HepG2 (cell line): ENCODE data around the gene CCDC85C. TPM values are rescaled to one million over a fixed set of nuclear protein-coding genes. Genes with fewer than 3 reads are reported as not detected.

Experiments
- ATAC-seq: fragments of 200-7000 bp; cut with Tn5 transposase; 3 replicates; pipeline ENCODE4 v1.9.1; 2020; ENCODE audit warnings: mild to moderate bottlenecking, moderate library complexity
- BruUV-seq: library from RNA; stranded (reverse); fragments of 400-500 nt; replicated peaks from 2 replicates; lab custom pipeline; 2021; lab: Mats Ljungman, UMichigan
- CTCF ChIA-PET: fragments of 300-600 bp; formaldehyde crosslinking; extraction: SDS; loops from one replicate; lab custom pipeline; 2021; ENCODE audit warnings: low total read pairs, inconsistent platforms, low intra/inter-chr PET ratio; lab: Yijun Ruan, JAX
- POLR2A ChIA-PET: fragments of 350-600 bp; sonication (Branson Sonifier 250); formaldehyde crosslinking; loops from one replicate; lab custom pipeline; 2020; ENCODE audit warnings: antibody characterized with exemption, inconsistent platforms; lab: Yijun Ruan, JAX
- DNase-seq: peaks from one replicate; pipeline ENCODE4 v3.0.0-alpha.2; 2015; ENCODE audit warnings: low spot score
- FAIRE-seq: peaks from 3 replicates; lab custom pipeline; 2011; peaks lifted over from hg19 to GRCh38; lab: Jason Lieb, UNC
- H2AFZ ChIP-seq: one replicate; pipeline ENCODE4 v1.6.1; 2011; ENCODE audit warnings: low read length, inconsistent platforms
- H3K27ac ChIP-seq: fragments of 300-600 bp; 3 replicates; pipeline ENCODE4 v1.8.0; 2011; ENCODE audit warnings: mixed run types, mild to moderate bottlenecking, mixed read lengths, low read length, inconsistent platforms; ENCODE audit not compliant: insufficient read depth; ENCODE audit errors: extremely low read length
- H3K27me3 ChIP-seq, 2 experiments: fragments of 200-600 bp in 1 of 2; 2 replicates in 1 of 2; 3 replicates in 1 of 2; pipeline versions ENCODE4 v1.6.0 to v1.8.0; 2011; ENCODE audit warnings: low read length in 2 of 2, mild to moderate bottlenecking in 2 of 2, moderate library complexity in 2 of 2, inconsistent platforms in 1 of 2; ENCODE audit not compliant: insufficient read depth in 2 of 2, control insufficient read depth in 1 of 2
- H3K36me3 ChIP-seq, 2 experiments: fragments of 200-600 bp in 1 of 2; replicated peaks in 1 of 2; 2 replicates in 1 of 2; 3 replicates in 1 of 2; pipeline versions ENCODE4 v1.5.1 to v1.8.0; 2011; ENCODE audit warnings: low read length in 2 of 2, inconsistent platforms in 1 of 2; ENCODE audit not compliant: insufficient read depth in 2 of 2, control insufficient read depth in 1 of 2
- H3K4me1 ChIP-seq: 2 replicates; pipeline ENCODE4 v1.5.1; 2012; ENCODE audit warnings: low read length, inconsistent platforms; ENCODE audit not compliant: insufficient read depth
- H3K4me2 ChIP-seq: 2 replicates; pipeline ENCODE4 v1.6.0; 2011; ENCODE audit warnings: low read depth, low read length, inconsistent platforms
- H3K4me3 ChIP-seq, 3 experiments: fragments of 200-600 bp in 1 of 3; sonication (generic), shearing (Covaris generic) in 1 of 3; replicated peaks in 1 of 3; 2 replicates each; pipeline ENCODE4 v1.5.1; 2011 to 2016; ENCODE audit warnings: low read length in 3 of 3, inconsistent platforms in 2 of 3, low read depth in 2 of 3, mild to moderate bottlenecking in 2 of 3, control low read depth in 1 of 3, mixed read lengths in 1 of 3; ENCODE audit not compliant: insufficient read depth in 1 of 3
- H3K79me2 ChIP-seq: one replicate; pipeline ENCODE4 v1.6.1; 2011; ENCODE audit warnings: low read length, inconsistent platforms; ENCODE audit not compliant: insufficient read depth
- H3K9ac ChIP-seq: 2 replicates; pipeline ENCODE4 v1.6.0; 2011; ENCODE audit warnings: mild to moderate bottlenecking, low read depth, low read length, inconsistent platforms; ENCODE audit not compliant: insufficient read depth
- H3K9me3 ChIP-seq: 2 replicates; pipeline ENCODE4 v1.5.1; 2012; ENCODE audit warnings: mild to moderate bottlenecking, low read length
- H4K20me1 ChIP-seq: 2 replicates; pipeline ENCODE4 v1.6.0; 2011; ENCODE audit warnings: inconsistent platforms, mild to moderate bottlenecking, low read length, moderate library complexity; ENCODE audit not compliant: insufficient read depth
- ARID3A ChIP-seq: IDR thresholded peaks from 2 replicates; pipeline ENCODE4 v1.6.1; 2012; ENCODE audit warnings: low read depth, low read length, improper control_type of control experiment
- RCOR2 ChIP-seq: IDR thresholded peaks from 2 replicates; pipeline ENCODE4 v1.6.1; 2016; ENCODE audit warnings: missing biosample characterization, missing genetic modification reagents
- RELA ChIP-seq: sonication (generic); formaldehyde crosslinking; IDR thresholded peaks from 2 replicates; pipeline ENCODE4 v1.4.0; 2020; ENCODE audit warnings: missing genetic modification reagents
- SMC3 ChIP-seq: IDR thresholded peaks from 2 replicates; pipeline ENCODE4 v1.6.1; 2011; ENCODE audit warnings: low read length, improper control_type of control experiment
- ZNF180 ChIP-seq: sonication (generic); formaldehyde crosslinking; IDR thresholded peaks from 2 replicates; pipeline ENCODE4 v1.4.0; 2020; ENCODE audit warnings: low read depth, missing genetic modification reagents, borderline replicate concordance
- WGBS: methylation state at CpG from one replicate; pipeline ENCODE4 v1.1.6; 2017; ENCODE audit warnings: low lambda C conversion rate; 5-methylcytosine and 5-hydroxymethylcytosine counted together
- in situ Hi-C: cut with HindIII; loops from 2 replicates; pipeline ENCODE4 v1.10.0; 2017; ENCODE audit warnings: low pct_unique_long_range_greater_than_20kb; ENCODE audit not compliant: extremely low pct_ligation_motif_present
- intact Hi-C: fragments of 100-400 bp; cut with micrococcal nuclease; formaldehyde crosslinking; loops from one replicate; pipeline ENCODE4 v1.10.0; 2022; ENCODE audit not compliant: unreplicated experiment
- polyA plus RNA-seq, 8 experiments: library from polyadenylated mRNA; depleted of rRNA in 3 of 8; stranded (reverse) in 7 of 8; unstranded in 1 of 8; fragments of >200 nt; fragmentation: Illumina TruSeq in 4 of 8; extraction: Trizol in 4 of 8; gene quantifications; 2 replicates each; pipeline versions ENCODE4 v1.2.1 to v1.2.3, GENCODE V29; 2011 to 2016; ENCODE audit warnings: low read depth in 4 of 8, missing spikeins in 1 of 8, mixed read lengths in 1 of 8; ENCODE audit not compliant: insufficient read depth in 1 of 8
- total RNA-seq, 5 experiments: library from RNA; depleted of rRNA; stranded (reverse); fragments of >200 nt; fragmentation: Illumina TruSeq; extraction: Trizol; gene quantifications; 2 replicates each; pipeline ENCODE4 v1.2.3, GENCODE V29; 2016; ENCODE audit warnings: low read depth in 1 of 5
- TF ChIP-seq, protein P1 (sequence below): sonication (generic); formaldehyde crosslinking; IDR thresholded peaks from 2 replicates; pipeline ENCODE4 v1.5.0; 2020; ENCODE audit warnings: mild to moderate bottlenecking, missing genetic modification reagents, borderline replicate concordance
- TF ChIP-seq, protein P2 (sequence below): sonication (generic); formaldehyde crosslinking; IDR thresholded peaks from 2 replicates; pipeline ENCODE4 v1.9.0; 2021; ENCODE audit warnings: missing genetic modification reagents, borderline replicate concordance
- TF ChIP-seq, protein P3 (sequence below): sonication (generic); formaldehyde crosslinking; IDR thresholded peaks from 2 replicates; pipeline ENCODE4 v1.5.1; 2020; ENCODE audit warnings: mild to moderate bottlenecking, missing genetic modification reagents, moderate library complexity

CCDC85C gene
- total and polyA plus RNA-seq, 2 of the 13 experiments (the other 11 are each of a cell fraction or from before 2014, with no cell fraction given): 18.8 to 43.8 TPM

- Histone ChIP-seq H4K20me1 (no peaks in the 10 kb centered on the region), H3K36me3 (no peaks in the 10 kb centered on the region), H3K4me1 (peaks cover 13% of the 10 kb centered on the region), H3K27me3 (peaks cover 9 to 50% of the 10 kb centered on the region in 2 experiments), H3K79me2 (no peaks in the 10 kb centered on the region), H3K9ac (no peak overlapping the region), H3K4me2 (no peak overlapping the region), H3K27ac (no peak overlapping the region), H2AFZ (no peak overlapping the region), H3K9me3 (no peaks in the 10 kb centered on the region), H3K4me3 (no peak overlapping the region)
- TF ChIP-seq, protein P1, sequence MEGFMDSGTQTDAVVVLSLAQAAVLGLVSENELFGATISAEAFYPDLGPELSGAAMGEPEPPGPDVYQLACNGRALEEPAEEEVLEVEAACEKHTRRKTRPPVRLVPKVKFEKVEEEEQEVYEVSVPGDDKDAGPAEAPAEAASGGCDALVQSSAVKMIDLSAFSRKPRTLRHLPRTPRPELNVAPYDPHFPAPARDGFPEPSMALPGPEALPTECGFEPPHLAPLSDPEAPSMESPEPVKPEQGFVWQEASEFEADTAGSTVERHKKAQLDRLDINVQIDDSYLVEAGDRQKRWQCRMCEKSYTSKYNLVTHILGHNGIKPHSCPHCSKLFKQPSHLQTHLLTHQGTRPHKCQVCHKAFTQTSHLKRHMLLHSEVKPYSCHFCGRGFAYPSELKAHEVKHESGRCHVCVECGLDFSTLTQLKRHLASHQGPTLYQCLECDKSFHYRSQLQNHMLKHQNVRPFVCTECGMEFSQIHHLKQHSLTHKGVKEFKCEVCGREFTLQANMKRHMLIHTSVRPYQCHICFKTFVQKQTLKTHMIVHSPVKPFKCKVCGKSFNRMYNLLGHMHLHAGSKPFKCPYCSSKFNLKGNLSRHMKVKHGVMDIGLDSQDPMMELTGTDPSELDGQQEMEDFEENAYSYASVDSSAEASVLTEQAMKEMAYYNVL: no peak
- TF ChIP-seq ARID3A (no peak), SMC3 (no peak)
- intact Hi-C loops: loop anchor here (5.0 kb wide), 1 partner anchor 63 kb away; no protein-coding TSS in a partner anchor
- DNase-seq: no peak
- 41% methylated on average over 12 of the region's 13 CpGs for WGBS
- ATAC-seq: no peak
- no TSS peak for BruUV-seq
- CTCF ChIA-PET: no interaction called here
- POLR2A ChIA-PET: no interaction called here
- no peak for FAIRE-seq
- in situ Hi-C loops: no loop called here
Measured at GRCh38 chr14:99624971-99625370, 21.0 kb upstream of the CCDC85C start.

DNA sequence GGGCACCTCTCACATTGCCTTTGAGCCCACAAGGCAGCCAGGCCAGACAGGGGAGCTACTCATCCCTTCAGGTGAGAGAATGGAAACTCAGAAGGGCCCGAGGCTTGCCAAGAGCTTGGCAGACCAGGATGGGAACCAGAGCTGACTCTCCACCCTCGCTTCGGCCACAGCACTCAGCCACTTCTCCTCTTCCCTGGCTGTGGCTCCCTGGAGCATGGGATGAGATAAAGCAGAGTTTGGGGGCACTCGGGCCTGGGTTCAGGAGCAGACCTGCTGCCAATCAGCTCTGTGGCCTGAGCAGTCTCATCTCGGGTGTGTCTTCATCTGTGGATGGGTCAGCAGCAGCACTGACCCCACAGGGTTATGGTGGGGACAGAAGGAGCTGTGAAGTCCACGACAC, 20.0 kb upstream of the CCDC85C start:
- DNase-seq (no peak), ATAC-seq (no peak), FAIRE-seq (no peak)
- no peak overlapping the region for H3K4me3 ChIP-seq
- no peaks in the 10 kb centered on the region for H3K9me3 ChIP-seq
- no peak overlapping the region for H3K27ac ChIP-seq
- H3K27me3 ChIP-seq: peaks cover 11 to 56% of the 10 kb centered on the region in 2 experiments
- H3K36me3 ChIP-seq: no peaks in the 10 kb centered on the region
- H3K79me2 ChIP-seq: no peaks in the 10 kb centered on the region
- TF ChIP-seq RELA (CRISPR knock-in tag) (no peak), RCOR2 (CRISPR knock-in tag) (no peak), ZNF180 (CRISPR knock-in tag) (no peak)
- TF ChIP-seq, protein P2, sequence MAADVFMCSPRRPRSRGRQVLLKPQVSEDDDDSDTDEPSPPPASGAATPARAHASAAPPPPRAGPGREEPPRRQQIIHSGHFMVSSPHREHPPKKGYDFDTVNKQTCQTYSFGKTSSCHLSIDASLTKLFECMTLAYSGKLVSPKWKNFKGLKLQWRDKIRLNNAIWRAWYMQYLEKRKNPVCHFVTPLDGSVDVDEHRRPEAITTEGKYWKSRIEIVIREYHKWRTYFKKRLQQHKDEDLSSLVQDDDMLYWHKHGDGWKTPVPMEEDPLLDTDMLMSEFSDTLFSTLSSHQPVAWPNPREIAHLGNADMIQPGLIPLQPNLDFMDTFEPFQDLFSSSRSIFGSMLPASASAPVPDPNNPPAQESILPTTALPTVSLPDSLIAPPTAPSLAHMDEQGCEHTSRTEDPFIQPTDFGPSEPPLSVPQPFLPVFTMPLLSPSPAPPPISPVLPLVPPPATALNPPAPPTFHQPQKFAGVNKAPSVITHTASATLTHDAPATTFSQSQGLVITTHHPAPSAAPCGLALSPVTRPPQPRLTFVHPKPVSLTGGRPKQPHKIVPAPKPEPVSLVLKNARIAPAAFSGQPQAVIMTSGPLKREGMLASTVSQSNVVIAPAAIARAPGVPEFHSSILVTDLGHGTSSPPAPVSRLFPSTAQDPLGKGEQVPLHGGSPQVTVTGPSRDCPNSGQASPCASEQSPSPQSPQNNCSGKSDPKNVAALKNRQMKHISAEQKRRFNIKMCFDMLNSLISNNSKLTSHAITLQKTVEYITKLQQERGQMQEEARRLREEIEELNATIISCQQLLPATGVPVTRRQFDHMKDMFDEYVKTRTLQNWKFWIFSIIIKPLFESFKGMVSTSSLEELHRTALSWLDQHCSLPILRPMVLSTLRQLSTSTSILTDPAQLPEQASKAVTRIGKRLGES: no peak
- TF ChIP-seq, protein P3, sequence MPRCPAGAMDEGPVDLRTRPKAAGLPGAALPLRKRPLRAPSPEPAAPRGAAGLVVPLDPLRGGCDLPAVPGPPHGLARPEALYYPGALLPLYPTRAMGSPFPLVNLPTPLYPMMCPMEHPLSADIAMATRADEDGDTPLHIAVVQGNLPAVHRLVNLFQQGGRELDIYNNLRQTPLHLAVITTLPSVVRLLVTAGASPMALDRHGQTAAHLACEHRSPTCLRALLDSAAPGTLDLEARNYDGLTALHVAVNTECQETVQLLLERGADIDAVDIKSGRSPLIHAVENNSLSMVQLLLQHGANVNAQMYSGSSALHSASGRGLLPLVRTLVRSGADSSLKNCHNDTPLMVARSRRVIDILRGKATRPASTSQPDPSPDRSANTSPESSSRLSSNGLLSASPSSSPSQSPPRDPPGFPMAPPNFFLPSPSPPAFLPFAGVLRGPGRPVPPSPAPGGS (CRISPR knock-in tag): no peak
- no TSS peak for BruUV-seq
- whole genome bisulfite sequencing: 0% methylated on average over 1 of the region's 6 CpGs
- no peaks in the 10 kb centered on the region for H4K20me1 ChIP-seq
- H2AFZ ChIP-seq: no peak overlapping the region
- H3K4me2 ChIP-seq: no peak overlapping the region
- ChIA-PET CTCF (no interaction called here), POLR2A (interaction anchor here (1.0 kb wide), 1 partner anchor 20 kb away, joined by 3 read pairs; the partner anchor contains the start of gene CCDC85C)
- in situ Hi-C loops: no loop called here
- intact Hi-C loops: no loop called here
- peaks cover 22% of the 10 kb centered on the region for H3K4me1 ChIP-seq
- no peak overlapping the region for H3K9ac ChIP-seq
